ENCODE results near the gene CPN2.
A peak's percentile ranks its signal among the peaks of the same experiment; 100 is the strongest.

Gene CPN2

DNA sequence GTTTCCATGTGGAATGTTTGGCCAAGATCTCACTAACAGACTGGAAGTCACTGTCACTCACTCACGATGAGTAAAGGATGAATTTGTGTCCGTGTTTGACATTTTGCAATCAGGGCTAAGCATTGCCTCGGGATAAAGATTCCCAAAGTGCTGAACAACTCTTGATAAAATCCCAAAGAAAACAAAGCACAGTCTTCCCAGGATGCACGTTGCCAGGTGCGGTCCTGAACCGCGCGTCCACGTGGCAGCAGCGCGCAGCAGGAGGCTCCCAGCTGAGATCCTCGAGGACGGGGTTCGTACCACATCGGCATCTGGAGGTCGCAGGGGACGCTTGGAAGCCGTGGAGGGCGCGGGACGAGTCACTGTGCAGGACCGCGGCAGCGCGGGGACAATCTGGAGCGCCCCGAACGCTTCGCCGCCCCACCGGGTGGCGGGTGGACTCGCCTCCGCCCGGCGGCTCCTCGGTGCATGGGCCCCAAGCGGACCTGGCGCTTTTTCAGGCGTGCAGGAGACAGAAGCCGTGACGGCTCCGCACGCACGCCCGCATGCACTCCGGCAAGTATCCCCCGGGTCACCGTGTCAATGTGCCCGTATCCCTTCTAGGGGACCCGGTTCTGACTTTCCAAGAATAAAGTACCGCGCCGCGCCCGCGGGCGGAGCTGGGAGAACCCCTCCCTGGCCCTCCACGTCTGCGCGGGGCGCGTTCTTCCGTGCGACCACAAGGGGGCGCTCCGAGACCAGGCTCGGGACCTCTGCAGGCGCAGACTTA, 17.7 kb downstream of the CPN2 start:
- FAIRE-seq: peak; percentile 89
- peak; percentile 66 for DNase-seq (ENCODE audit: extremely low spot score, insufficient read length, low read depth)

DNA sequence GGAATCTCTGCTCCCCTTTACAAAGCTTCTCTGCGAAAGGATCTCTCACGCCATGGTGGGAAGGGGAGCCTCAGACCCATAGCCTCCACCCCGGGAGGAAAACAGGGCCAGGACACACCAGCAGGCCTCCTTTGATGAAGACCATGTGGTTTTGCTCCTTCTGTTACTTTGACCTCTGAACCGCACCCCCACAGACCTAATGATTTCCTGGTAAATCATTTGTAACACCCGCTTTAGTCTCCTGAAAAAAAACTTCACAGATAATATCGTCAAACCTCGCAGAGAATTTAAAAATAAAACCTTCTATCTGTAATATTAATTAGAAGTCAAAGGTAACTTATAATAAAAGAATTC, 18.3 kb downstream of the CPN2 start:
- no peak for FAIRE-seq
- no peak for DNase-seq (ENCODE audit: extremely low spot score, insufficient read length, low read depth)

DNA sequence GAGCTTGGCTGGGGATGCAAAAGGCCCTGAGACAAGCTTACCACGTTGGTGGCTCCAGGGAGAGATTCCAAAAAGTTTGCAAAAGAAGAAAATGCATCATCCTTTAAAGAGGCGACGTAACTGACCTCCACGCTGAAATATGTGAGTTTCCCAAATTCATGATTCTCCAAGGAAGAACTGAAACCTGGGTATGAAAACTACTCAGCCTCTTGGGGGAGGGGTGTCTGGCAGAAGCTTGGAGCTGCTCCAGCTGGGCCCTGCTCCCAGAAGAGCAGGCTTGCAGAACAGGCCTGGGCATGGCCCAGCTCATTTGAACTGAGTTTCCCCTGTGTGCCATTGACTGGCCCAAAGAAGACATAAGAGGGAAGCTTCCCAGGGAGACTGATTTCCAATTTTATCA, 20.5 kb downstream of the CPN2 start:
- DNase-seq (ENCODE audit: extremely low spot score, insufficient read length, low read depth) (no peak), FAIRE-seq (no peak)

DNA sequence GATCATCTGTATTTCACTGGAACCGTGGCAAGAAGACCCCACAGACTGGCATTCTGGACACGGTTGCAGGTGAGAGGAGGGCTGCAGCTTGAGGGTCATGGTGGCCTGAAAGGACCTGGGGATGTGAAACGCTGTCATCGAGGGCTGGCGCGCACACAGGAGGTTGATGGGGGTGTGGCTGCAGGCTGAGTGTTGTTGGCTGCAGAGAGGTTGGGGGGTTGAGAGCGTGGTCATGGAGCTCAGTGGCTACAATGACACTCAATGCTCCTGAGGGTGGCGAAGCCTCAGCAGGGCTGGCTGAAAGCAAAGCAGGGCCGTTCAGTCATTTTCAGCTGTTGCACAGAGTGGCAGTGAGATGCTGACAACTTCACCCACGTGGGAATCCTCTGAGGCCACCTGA, 21.0 kb downstream of the CPN2 start:
- no peak for FAIRE-seq
- no peak for DNase-seq (ENCODE audit: extremely low spot score, insufficient read length, low read depth)

DNA sequence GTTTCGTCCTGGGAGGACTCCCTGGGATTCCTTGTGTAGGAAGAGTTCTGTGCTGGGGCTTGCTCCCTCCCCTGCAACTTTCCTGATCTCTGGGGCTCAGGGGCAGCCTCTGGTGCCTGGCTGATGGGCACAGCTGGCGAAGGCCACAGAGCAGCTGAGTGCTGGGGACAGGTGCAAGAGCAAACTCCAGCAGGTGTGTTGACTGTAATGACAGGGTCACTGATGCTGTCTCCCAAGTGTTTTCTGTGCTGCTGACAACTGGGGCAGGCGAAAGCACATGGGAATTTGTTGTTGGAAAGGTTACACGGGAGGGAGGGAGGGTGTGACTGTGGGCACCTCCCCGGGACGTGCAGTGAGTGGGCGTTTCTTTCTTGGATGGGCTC, 21.6 kb downstream of the CPN2 start:
- no peak for FAIRE-seq
- no peak for DNase-seq (ENCODE audit: extremely low spot score, insufficient read length, low read depth)

DNA sequence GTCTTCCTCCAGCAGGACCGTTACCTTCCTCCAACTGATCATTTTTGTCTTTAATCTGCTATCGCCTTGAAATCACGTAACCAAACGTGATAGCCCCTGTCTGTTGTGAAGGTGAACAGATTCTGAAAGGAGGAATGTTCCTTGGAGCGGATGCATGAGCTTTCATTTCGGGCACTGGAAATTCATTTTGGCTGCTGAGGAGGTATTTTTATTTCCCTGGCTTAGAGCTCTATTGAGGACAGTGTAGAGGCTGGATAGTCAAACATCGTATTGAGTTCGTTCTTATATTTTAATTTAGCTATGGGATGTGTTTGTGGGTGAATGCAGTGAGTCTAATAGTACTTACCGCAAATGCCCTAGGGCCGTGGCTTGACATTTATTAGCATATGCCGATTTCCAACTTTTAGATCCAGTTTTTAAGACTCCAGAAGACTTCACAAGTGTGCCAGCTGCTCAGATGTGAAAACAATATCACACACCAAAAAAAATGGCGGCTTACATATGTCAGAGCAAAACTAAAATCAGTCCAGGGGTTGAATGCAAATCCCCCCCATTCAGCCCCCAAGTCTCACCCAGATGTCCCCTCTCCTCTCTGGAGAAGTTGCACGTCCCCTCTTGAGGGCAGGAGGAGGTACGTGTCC, 22.1 kb downstream of the CPN2 start:
- FAIRE-seq (no peak), DNase-seq (ENCODE audit: extremely low spot score, insufficient read length, low read depth) (no peak)

DNA sequence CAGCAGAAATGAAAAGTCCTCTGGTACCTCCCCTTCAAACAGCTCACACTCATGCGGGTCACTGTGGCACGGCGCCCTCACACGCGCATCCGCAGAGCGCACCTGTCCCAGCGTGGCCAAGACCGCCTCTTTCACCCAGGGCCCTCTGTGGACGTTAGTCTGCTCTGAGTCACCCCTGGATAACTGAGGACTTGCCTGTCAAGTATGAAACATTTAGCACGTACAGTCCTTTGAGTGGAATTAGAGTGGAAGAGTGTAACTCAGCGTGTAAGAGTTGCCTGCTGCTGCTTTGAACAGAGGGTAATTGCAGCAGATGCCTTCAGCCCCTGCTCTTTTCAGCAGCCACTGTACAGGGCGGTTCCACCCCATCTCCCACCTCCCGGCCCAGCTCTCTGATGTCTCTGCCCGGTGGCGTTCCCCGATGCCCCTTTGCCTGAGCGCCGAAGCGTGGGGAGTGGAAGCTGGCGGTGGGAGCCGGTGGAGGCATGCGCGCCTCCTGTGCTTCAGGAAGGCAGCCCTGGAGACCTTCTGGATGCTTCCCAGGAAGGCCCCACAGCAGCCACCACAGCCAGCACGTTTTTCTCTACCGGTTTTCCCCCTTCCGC, 23.0 kb downstream of the CPN2 start:
- no peak for DNase-seq (ENCODE audit: extremely low spot score, insufficient read length, low read depth)
- FAIRE-seq: no peak

DNA sequence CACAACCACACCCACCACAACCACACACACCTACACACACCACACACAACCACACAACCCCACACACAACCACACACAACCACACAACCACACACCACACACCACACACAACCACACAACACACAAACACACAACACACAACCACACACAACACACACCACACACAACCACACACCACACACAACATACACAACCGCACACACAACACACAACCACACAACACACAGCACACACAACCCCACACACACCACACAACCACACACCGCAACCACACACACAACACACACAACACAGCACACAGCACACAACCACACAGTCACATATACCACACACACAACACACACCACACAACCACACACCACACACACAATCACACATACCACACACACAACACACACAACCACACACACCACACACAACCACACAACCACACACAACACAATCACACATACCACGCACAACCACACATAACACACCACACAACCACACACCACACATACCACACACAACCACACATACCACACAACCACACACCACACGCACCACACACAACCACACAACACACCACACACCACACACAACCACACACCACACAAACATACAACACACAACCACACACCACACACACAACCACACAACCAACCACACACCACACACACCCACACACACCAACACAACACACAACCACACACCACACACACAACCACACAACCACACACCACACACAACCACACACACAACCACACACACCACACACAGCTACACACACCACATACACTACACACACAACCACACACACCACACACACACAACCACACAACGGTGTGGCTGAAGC, 23.7 kb downstream of the CPN2 start:
- DNase-seq (ENCODE audit: extremely low spot score, insufficient read length, low read depth): no peak
- FAIRE-seq: no peak

DNA sequence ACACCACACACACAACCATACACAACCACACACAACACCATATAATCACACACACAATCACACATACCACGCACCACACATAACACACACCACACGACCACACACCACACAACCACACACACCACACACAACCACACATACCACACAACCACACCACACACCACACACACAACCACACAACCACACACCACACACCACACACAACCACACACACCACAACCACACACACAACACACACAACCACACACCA, 24.2 kb downstream of the CPN2 start:
- DNase-seq (ENCODE audit: extremely low spot score, insufficient read length, low read depth) (no peak), FAIRE-seq (no peak)

DNA sequence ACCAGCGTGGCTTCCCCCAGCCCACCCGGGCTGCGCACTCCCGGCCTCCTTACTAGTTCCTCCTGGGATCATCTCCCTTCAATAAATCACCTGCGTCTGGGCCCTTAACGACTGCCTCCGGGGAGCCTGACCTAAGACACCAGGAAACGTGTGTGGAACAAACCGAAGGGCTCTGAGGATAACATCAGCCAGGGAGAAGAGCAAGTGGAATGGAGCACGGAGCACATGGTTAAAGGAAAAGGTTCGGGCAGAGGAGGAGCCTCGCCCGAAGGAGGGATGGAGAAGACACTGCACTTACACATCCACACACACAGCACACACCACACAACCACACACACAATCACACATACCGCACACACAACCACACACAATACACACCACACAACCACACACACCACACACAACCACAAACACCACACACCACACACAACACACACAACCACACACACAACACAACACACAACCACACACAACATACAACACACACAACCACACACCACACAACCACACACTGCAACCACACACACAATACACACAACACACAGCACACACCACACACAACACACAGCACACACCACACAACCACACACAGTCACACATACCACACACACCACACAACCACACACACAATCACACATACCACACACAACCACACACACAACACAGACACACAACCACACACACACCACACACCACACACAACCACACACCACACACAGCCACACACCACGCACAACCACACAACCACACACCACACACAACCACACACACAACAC, 24.7 kb downstream of the CPN2 start:
- DNase-seq (ENCODE audit: extremely low spot score, insufficient read length, low read depth) (no peak), FAIRE-seq (no peak)

DNA sequence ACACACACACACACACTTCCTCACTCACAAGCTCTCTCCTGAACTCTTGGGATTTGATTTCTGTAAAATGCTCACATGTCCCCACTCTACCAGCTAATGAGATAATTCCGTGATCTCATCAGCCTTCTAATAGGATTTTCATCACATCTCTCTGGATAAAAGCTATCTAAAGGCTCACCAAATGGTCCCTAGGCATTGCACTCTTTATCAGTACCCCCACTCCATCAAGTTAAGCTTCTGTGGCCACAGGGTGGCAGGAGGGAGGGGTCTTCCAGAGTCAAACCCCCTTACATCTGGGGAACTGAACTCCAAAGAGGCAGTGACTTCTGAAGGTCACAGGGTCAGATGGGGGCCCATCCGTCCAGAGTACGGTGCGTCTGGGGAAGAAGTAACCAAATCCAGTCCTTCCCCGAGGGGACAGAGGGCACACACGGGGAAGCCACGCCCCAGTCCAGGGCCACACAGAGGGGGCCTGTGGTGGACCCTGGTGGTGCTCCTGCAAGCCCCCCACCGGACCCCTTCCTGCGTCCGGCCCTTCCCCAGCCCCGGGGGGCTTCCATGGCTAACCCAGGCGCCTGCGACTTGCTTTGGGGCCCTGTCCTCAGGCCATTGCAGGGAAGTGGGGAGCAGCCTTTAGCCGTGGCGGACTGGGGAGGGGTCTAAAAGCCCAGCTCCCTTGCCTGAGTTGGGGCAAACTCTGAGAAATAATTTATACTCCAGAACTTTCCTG, 25.5 kb downstream of the CPN2 start:
- DNase-seq (ENCODE audit: extremely low spot score, insufficient read length, low read depth): no peak
- FAIRE-seq: no peak

DNA sequence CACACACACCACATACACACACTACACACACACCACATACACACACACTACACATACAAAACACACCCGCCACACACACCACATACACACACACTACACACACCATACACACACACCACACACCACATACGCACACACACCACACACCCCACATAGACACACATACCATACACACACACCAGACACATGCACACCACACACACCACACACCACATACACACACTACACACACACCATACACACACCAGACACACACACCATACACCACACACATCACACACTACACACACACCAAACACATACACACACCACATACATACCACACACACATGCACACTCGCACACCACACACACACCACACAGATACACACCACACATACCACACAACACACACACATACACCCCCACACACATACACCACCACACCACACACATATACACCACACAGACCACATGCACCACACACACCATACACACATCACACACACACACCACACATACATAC, 26.3 kb downstream of the CPN2 start:
- DNase-seq (ENCODE audit: extremely low spot score, insufficient read length, low read depth) (no peak), FAIRE-seq (no peak)

DNA sequence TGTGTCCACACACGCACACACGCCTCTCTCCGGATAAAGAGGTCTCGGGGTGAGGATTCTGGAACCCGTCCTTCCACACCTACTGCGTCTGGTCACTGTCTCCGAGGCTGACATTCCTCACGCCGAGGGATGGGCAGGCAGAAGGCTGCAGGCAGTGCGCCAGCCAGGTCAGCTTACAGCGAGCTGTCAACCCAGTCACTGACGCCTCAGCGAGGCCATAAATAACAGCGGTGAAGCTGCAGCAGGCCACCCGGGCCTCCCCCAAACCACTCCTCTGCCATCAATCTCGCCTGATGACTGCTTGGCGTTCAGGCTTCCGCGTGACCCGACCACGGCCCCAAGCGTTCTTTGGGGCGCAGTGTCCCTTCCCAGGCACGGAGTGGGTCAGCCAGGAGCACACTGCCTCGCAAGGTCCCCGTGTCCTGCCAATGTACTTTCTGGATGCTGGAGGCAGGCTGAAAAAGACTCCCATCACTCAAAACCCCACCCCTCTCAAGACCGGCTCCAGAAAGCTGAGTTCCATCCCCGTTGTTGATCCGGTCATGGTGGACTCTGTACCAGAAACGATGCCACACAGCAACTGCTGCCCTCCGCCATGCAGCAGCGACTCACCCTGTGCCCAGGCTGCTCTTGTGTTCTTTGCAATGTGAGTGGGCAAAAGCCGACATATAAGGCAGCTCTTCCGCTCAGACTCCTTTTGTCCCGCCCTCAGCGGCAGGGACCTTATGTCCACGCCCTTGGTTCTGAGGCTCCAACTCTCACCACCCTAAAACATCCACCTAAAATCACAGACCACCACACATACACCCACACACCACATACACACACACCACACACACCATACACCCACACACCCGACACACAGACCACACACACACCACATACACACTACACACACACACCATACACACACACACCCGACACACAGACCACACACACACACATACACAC, 27.1 kb downstream of the CPN2 start:
- DNase-seq (ENCODE audit: extremely low spot score, insufficient read length, low read depth) (no peak), FAIRE-seq (no peak)

DNA sequence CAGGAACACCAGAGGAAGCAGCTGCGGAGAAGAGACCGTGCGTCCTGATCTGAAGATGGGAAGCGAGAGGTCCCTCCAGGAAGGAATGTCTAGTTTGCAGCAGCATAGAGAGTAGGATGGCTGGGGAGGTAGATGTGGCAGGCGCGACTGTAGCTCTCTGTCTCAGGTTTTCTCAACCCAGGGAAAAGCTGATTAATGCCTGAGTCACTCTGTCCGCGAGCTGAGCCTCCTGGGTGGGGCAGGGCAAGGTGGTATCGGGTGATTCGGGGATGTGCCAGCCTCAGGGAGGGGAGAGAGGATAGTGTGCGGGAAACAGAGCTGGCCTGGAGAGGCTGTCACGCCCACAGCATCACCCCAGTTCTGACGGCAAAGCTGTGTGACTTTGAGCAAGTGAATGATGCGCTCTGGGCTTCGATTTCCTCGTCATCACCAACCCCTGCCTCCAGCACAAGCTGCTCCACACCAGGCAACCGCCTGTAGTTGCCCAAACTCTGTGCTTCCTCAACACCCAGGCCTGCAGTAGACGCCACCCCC, 28.4 kb downstream of the CPN2 start:
- FAIRE-seq (no peak), DNase-seq (ENCODE audit: extremely low spot score, insufficient read length, low read depth) (no peak)

DNA sequence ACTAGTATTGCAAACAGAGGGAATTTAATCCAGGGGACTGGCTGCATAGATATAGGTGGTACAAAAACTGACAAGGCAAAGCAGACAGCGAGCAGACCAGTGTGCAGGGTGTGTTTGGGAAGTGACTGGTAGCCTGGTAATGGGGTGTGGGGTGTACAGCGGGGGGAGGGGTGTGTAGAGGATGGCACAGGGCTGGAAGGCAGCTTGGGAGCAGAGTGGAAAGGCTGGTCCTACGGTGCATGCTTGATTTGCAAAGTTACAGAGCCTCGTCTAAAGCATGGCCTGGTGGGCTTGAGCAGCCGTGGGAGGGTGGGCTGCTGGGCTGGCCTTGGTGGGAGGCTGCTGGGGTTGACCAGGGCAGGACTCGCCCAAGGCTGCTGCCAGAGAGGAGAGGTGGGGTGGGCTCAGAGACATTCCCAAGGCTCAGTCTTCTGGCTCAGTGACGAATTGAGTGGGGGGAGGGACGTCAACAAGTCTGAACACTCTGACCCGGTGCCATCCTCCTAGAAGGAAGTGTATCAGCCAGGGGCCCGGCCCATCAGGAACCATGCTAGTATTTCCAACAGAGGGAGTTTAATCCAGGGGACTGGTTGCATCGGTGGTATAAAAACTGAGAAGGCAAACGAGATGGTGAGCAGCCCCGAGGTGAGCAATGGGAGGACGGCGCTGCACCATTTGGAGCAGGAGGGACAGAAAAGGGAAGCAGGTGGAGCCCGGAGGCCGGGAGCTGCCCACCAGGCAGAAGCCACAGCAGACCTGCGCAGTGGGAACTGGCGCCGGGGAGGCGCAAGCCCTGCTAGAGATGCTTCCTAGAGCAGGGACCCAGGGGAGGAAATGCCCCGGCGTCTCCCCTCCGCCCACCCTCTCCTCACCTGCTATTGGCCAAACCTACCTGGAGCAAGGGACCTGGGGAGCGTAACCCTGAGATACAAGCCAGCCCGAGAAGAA, 29.2 kb downstream of the CPN2 start:
- FAIRE-seq: no peak
- no peak for DNase-seq (ENCODE audit: extremely low spot score, insufficient read length, low read depth)

DNA sequence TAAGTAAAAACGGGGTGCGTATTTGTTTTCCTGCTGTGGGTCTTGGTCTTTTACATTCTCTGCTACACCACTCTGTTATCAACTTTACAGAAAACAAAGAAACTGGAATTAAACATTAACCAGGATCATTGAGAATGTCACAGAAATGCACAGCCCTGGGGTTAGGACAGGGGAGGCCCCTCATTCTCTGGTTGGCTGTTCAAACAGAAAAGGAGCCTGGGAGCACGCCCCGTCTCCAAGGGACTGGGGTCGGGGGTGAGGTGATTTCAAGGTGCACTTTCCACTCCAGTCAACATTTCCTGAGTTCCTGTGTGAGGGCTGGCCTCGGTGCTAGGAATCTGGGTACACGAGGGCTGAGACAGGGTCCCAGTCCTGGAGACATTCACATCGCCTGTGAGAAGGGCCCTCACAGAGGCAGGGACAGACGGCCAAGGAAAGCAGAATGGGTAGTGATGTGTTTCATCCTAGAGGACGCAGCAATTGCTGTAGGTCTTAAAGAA, 30.3 kb downstream of the CPN2 start:
- FAIRE-seq: no peak
- no peak for DNase-seq (ENCODE audit: extremely low spot score, insufficient read length, low read depth)

DNA sequence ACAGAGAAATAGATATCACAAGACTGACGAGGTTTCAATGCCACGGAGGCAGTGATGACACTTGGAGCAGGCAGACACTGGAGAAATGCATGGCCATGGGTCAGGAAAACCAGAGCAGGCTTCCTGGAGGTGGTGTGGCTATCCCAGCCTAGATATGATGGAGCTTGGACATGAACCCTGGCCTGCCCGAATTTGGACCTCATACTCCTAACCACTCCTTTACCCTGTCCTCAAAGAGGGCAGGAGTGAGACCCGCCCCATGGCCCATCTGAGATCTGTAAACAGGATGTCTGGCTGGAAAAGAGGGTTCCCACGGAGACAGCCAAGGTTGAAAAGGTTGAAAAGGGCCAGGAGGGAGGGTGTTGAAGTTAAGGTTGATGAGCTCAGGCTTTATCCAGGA, 31.0 kb downstream of the CPN2 start:
- FAIRE-seq: no peak
- no peak for DNase-seq (ENCODE audit: extremely low spot score, insufficient read length, low read depth)

Measured in GM18507 (cell line).